Thymus (tissue), 14 donors: ENCODE data around the gene CACFD1. TPM values are rescaled to one million over a fixed set of nuclear protein-coding genes. Genes with fewer than 3 reads are reported as not detected.
A peak's percentile ranks its signal among the peaks of the same experiment; 100 is the strongest.

Experiments
- DNase-seq, 9 donors: peaks; one replicate each; pipeline ENCODE4 v3.0.0-alpha.2; 2013; ENCODE audit warnings: low spot score in 9 of 9, low read depth in 6 of 9, missing footprints in 1 of 9
- H3K27ac ChIP-seq, 2 donors: one replicate each; pipeline ENCODE4 v1.5.1; 2013; ENCODE audit warnings: control low read depth in 1 of 2, low read depth in 1 of 2, low read length in 1 of 2, mild to moderate bottlenecking in 1 of 2, moderate library complexity in 1 of 2
- H3K27me3 ChIP-seq, 2 donors: one replicate each; pipeline ENCODE4 v1.5.1; 2013; ENCODE audit warnings: low read length in 1 of 2; ENCODE audit not compliant: control insufficient read depth in 2 of 2, insufficient read depth in 1 of 2
- H3K36me3 ChIP-seq, 2 donors: one replicate each; pipeline ENCODE4 v1.5.1; 2013; ENCODE audit warnings: low read length in 1 of 2, mild to moderate bottlenecking in 1 of 2, moderate library complexity in 1 of 2; ENCODE audit not compliant: control insufficient read depth in 2 of 2, insufficient read depth in 2 of 2
- H3K4me1 ChIP-seq, 2 donors: one replicate each; pipeline ENCODE4 v1.5.1; 2013; ENCODE audit warnings: low read length in 2 of 2; ENCODE audit not compliant: control insufficient read depth in 2 of 2, insufficient read depth in 2 of 2
- H3K4me3 ChIP-seq, 2 donors: one replicate each; pipeline ENCODE4 v1.5.1; 2013; ENCODE audit warnings: low read length in 2 of 2, control low read depth in 1 of 2, mild to moderate bottlenecking in 1 of 2
- H3K9me3 ChIP-seq, 2 donors: one replicate each; pipeline ENCODE4 v1.5.1; 2013; ENCODE audit warnings: low read length in 1 of 2, mild to moderate bottlenecking in 1 of 2; ENCODE audit not compliant: control insufficient read depth in 2 of 2, insufficient read depth in 1 of 2
- WGBS: extraction: QIAGEN DNeasy Blood & Tissue Kit; methylation state at CpG from one replicate; pipeline ENCODE4 v1.1.7; 2013; 5-methylcytosine and 5-hydroxymethylcytosine counted together
- long read RNA-seq, 10 donors: transcript quantifications; one replicate each; lab custom pipeline, GENCODE V29; 2026
- polyA plus RNA-seq: library from polyadenylated mRNA; stranded (reverse); fragments of 200-250 nt; gene quantifications from one replicate; pipeline ENCODE4 v1.2.3, GENCODE V29; 2013
- total RNA-seq: library from RNA; stranded (reverse); fragments of 120-200 nt; gene quantifications from one replicate; pipeline ENCODE4 v1.2.4, GENCODE V29; 2013
- donor health status: healthy.

The CACFD1 gene
- total RNA-seq (6.1 TPM), polyA plus RNA-seq (9.1 TPM)
- long read RNA-seq, donor 1, result 0 reads
- long read RNA-seq, donor 2, result 0 reads
- long read RNA-seq, donor 3, partial matches to known transcripts, result 0 of 6 reads
- long read RNA-seq, donor 3, other reads (novel, unspliced or antisense), result 0 of 6 reads
- long read RNA-seq, donor 4, partial matches to known transcripts, result 0 of 1 reads
- long read RNA-seq, donor 4, other reads (novel, unspliced or antisense), result 0 of 1 reads
- long read RNA-seq, donor 5, partial matches to known transcripts, result 6 of 9 reads
- long read RNA-seq, donor 5, other reads (novel, unspliced or antisense), result 0 of 9 reads
- long read RNA-seq, donor 6, partial matches to known transcripts, result 0 of 4 reads
- long read RNA-seq, donor 6, other reads (novel, unspliced or antisense), result 0 of 4 reads
- long read RNA-seq, donor 7, result 0 reads
- long read RNA-seq, donor 8, partial matches to known transcripts, result 0 of 2 reads
- long read RNA-seq, donor 8, other reads (novel, unspliced or antisense), result 0 of 2 reads
- long read RNA-seq, donor 9, partial matches to known transcripts, result 0 of 1 reads
- long read RNA-seq, donor 9, other reads (novel, unspliced or antisense), result 0 of 1 reads
- long read RNA-seq, donor 10, partial matches to known transcripts, result 0 of 2 reads
- long read RNA-seq, donor 10, other reads (novel, unspliced or antisense), result 0 of 2 reads

DNA sequence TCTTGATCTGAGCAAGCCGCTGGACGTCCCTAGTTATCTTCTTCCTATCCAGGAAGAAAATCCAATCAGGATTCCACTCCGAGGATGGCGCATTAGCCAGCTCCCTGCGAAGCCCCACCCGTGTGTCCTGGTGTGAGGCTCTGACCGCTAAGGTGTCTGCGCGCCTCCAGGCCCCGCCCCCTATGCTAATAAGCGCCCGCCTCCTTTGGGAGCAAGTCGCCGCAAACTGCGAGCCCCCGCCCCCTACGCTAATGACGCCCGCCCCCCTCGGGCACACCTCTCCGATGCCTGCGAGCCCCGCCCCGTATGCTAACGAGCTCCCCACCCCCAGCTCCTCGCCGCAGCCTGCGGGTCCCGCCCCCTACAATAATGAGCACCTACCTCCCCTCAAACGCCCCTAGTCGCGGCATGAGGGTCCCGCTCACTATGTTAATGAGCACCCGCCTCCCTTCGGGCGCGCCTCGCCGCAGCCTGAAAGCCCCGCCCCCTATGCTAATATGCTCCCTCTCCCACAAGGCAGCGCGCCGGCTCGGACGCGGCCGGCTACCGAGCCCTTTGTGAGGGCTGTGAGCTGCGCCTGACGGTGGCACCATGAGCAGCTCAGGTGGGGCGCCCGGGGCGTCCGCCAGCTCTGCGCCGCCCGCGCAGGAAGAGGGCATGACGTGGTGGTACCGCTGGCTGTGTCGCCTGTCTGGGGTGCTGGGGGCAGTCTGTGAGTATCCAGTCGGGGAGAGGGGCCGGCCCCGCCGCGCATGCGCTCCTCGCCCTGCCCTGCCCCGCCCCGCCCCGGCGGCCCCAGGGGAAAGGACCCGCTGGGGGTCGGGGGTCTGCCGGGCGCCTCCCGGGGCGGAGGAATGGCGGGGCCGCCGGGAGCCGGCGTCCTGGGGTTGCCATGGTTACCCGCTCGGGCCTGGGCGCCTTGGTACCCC is at the start of gene CACFD1:
CACFD1 (plus strand) TSS at position 503 of the 929 bp plus-strand sequence; CDS start at position 592, 89 bp downstream.
- peak; percentile 73 to 96 (median 87) for DNase-seq
- WGBS, result under 1% methylated on average over 86 of the region's 86 CpGs
- Histone ChIP-seq H3K4me3 (peak within 1 kb of the TSS; percentile 63 to 76), H3K9me3 (no peaks in the 10 kb centered on the region), H3K27ac (peak within 1 kb of the TSS; percentile 80 to 90), H3K36me3 (no peaks in the 10 kb centered on the region), H3K27me3 (peaks cover 0 to 9% of the 10 kb centered on the region in 2 donors), H3K4me1 (peaks cover 6 to 27% of the 10 kb centered on the region in 2 donors)

DNA sequence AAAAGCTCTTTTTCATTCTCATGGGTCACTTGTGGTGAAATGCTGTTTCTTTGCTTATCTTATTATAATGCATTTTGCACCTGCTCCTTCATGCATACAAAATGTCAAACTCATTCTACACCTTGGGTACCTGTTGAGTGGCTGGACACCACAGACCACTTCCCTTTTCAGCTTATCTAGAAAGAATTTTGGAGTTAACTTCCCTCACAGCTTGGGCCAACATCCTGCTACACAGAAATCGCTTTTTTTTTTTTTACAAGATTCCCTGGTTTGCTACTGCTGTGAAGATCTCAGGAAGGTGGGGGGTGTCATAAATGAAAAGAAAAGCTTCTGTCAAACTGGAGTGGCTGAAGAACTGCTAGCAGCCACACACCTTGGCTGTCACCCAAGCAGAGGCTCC is 44.6 kb upstream of the CACFD1 start:
- no peak for DNase-seq
- Histone ChIP-seq H3K4me1 (peaks cover 11 to 20% of the 10 kb centered on the region in 2 donors), H3K27me3 (no peaks in the 10 kb centered on the region), H3K4me3 (no peak overlapping the region), H3K36me3 (peaks cover 39 to 44% of the 10 kb centered on the region in 2 donors), H3K27ac (no peak overlapping the region), H3K9me3 (peaks cover 0 to 12% of the 10 kb centered on the region in 2 donors)
- 43% methylated on average over 1 of the region's 1 CpG for WGBS

DNA sequence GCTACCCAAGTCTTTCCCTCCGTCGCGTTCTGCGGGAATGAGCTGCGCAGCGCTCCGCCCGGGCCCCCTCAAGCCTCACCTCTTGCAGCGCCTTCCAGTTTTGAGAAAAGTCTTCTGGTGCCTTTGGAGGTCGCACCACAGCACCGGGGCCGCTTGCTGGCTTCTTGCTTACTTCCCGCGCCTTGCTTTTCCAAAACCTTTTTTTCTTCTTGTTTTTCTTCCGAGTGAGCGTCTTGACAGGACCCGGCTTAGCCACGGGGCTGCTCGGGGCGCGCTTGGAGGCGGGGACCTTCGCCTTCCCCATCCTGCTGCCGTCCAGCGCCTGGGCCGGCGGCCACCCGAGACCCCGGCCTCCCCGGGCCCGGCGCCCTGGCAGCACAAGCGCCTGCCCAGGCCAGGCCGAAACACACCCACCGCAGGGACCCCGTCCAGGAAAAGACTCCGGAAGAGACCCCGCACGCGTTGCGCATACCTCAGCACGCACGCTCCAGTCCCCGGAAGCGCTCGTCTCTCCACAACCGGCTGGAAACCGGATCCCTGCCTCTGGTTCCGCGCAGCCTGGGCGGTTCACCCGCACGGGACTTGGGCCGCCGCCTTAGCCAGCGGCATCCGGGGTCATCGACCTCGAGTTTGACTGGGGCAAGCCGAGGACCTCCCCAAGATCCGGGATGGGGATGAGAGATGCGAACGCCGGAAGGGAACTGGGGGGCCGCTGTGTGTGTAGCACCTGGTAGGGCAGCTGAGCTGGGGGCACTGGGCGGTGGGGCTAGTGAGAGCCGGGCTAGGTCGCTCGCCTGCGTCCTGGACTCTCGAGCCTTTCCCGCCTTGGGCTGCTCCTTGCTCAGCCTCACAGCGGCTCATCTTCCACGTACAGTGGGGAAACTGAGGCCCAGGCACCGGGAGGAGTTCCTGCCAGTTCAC is 42.0 kb upstream of the CACFD1 start, which contains the start of gene REXO4:
REXO4 (minus strand) TSS at position 470 of the 921 bp plus-strand sequence; CDS start at position 304, 166 bp downstream.
- peaks cover 0 to 12% of the 10 kb centered on the region in 2 donors for H3K9me3 ChIP-seq
- H3K36me3 ChIP-seq, result peaks cover 16 to 21% of the 10 kb centered on the region in 2 donors
- H3K27me3 ChIP-seq, result no peaks in the 10 kb centered on the region
- H3K4me3 ChIP-seq, result peak within 1 kb of the TSS; percentile 75 to 85
- peaks cover 11 to 20% of the 10 kb centered on the region in 2 donors for H3K4me1 ChIP-seq
- WGBS, result 3% methylated on average over 75 of the region's 75 CpGs
- peak; percentile 61 to 93 (median 80) for DNase-seq
- H3K27ac ChIP-seq, result peak within 1 kb of the TSS; percentile 89 to 92

DNA sequence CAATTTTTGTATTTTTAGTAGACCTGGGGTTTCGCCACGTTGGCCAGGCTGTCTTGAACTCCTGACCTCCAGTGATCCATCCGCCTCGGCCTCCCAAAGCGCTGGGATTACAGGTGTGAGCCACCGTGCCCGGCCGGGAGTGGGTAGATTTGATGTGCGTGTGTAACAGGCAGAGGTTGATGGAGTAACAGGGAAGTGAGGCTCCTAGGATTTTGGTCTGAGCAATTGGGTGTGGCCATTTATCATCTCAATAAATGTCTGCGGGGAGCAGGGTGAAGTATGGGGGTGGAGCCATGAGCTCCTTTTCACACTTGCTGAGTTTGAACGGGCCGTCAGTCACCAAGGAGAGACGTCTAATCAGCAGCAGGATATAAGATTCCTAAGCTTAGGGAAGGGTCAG is 40.8 kb upstream of the CACFD1 start:
- Histone ChIP-seq H3K4me1 (peaks cover 11 to 20% of the 10 kb centered on the region in 2 donors), H3K36me3 (peaks cover 7 to 11% of the 10 kb centered on the region in 2 donors), H3K27me3 (no peaks in the 10 kb centered on the region), H3K9me3 (peaks cover 0 to 12% of the 10 kb centered on the region in 2 donors), H3K27ac (no peak overlapping the region), H3K4me3 (no peak overlapping the region)
- DNase-seq, result no peak
- 89% methylated on average over 13 of the region's 13 CpGs for WGBS

DNA sequence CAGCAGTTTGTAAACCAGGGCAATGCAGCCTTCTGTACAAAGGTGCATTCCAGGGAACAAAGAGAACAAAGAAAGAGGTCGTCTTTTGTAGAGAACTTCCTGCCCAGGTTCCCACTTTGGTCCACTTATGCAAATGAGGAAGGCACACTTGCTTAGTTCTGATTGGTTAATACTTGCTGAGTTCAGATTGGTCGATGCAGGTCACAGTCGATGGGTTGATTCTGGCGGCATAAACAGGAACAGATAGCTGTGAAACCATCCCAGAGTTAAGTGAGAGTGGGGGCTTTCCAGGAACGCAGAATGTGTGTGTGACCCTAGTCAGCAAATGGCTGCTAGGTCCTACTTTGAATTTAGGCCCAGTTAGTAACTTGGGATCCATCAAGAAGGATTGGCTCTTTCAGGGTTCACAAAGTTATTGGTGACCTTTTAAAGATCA is 39.4 kb upstream of the CACFD1 start:
- Histone ChIP-seq H3K9me3 (peaks cover 0 to 12% of the 10 kb centered on the region in 2 donors), H3K4me3 (no peak overlapping the region), H3K27me3 (peaks cover 0 to 5% of the 10 kb centered on the region in 2 donors), H3K27ac (no peak overlapping the region), H3K36me3 (peaks cover 0 to 3% of the 10 kb centered on the region in 2 donors), H3K4me1 (peaks cover 11 to 20% of the 10 kb centered on the region in 2 donors)
- DNase-seq, result no peak
- 64% methylated on average over 5 of the region's 5 CpGs for WGBS

DNA sequence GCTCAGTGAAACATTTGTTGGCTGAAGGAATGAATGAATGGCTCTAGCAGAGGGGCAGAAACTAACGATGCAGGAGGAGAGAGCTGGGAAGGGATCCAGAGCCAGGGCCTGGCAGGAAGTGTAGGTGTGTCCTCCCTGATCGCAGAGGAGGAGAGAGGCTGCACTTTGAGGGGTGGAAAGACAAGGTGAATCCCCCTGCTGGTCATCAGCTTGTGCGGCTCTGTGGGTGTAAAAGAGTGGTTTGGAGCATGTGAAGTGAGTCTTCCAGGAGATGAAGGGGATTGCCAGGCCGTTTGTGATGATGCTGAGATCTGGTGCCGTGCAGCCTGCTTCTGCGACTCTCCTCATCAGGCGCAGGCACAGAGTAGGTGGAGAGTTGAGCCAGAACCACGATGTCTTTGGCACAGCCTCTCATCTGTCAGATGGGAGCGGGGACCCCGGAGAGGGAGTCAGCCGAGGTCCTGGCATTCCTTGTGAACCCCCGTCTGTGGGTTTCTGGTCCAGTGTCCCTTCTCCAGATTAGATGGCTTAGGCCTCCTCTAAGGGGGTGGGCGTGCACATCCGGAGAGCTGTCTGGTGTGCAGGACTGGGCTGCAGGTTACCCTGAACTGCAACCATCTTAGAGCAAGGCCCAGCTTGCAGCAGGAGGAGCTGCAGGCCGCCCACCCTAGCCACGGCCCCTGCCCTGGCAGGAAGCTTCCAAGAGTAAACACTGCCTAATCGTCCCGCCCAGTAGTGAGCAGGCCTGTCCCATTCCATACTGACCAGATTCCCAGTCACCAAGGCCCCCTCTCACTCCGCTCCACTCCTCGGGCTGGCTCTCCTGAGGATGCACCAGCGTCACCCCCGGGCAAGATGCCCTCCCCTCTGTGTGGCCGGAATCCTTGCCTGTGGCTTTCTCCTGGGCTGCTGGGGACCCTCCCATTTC is 37.9 kb upstream of the CACFD1 start, which contains the start of gene ADAMTS13:
ADAMTS13 (plus strand) TSS at position 753 of the 928 bp plus-strand sequence; CDS start at position 830, 77 bp downstream.
- H3K27me3 ChIP-seq, result peaks cover 3 to 19% of the 10 kb centered on the region in 2 donors
- no peak within 1 kb of the TSS for H3K27ac ChIP-seq
- DNase-seq, result peak in 1 of 9 donors; percentile 17
- H3K36me3 ChIP-seq, result no peaks in the 10 kb centered on the region
- WGBS, result 83% methylated on average over 23 of the region's 23 CpGs
- H3K4me3 ChIP-seq, result no peak within 1 kb of the TSS
- H3K9me3 ChIP-seq, result peaks cover 0 to 12% of the 10 kb centered on the region in 2 donors
- H3K4me1 ChIP-seq, result peaks cover 3 to 13% of the 10 kb centered on the region in 2 donors

DNA sequence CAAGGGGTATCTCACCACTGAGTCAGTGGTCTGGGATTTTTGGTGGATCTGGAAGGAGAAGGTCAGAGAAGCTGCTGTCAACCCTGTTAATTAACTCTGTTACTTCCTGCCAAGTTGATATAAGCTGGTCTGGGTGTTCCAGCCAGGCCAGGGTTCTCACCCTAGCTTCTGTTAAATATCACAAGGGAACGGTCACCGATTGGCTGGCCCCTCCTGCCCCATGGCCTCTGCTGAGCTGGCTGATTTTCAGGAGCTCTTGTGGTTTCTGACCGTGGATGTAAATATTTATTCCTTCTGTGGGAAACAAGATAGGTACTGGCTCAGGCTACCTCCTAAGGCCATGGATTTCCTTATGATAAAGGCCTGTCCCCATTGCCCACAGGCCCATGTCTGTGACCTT is 36.6 kb upstream of the CACFD1 start:
- WGBS, result 95% methylated on average over 3 of the region's 3 CpGs
- peaks cover 0 to 9% of the 10 kb centered on the region in 2 donors for H3K9me3 ChIP-seq
- H3K27ac ChIP-seq, result no peak overlapping the region
- peaks cover 16 to 33% of the 10 kb centered on the region in 2 donors for H3K27me3 ChIP-seq
- peaks cover 0 to 4% of the 10 kb centered on the region in 2 donors for H3K4me1 ChIP-seq
- no peak overlapping the region for H3K4me3 ChIP-seq
- H3K36me3 ChIP-seq, result no peaks in the 10 kb centered on the region
- no peak for DNase-seq
